ENCODE measurements around the gene USP38.
"Not testable (repeated sequence)": the region's sequence is repeated elsewhere in the genome, so short reads cannot be mapped to it uniquely, and the experiment has no call there.

The USP38 gene

GRCh38 chr4:143267690-143268089, 83.0 kb downstream of the USP38 start:
- DNase-seq = not testable (repeated sequence)

GRCh38 chr4:143270256-143270838, 85.6 kb downstream of the USP38 start:
- DNase-seq = no peak

Measured in activated CD4-positive, alpha-beta T cell treated with anti-CD3 and anti-CD28 coated beads for 4 hours (primary cell).